WTC11 (cell line): ENCODE results near the gene STX5. TPM values are rescaled to one million over a fixed set of nuclear protein-coding genes. Genes with fewer than 3 reads are reported as not detected.
A peak's percentile ranks its signal among the peaks of the same experiment; 100 is the strongest.

ENCODE experiments used
- ATAC-seq: fragments of 200-7000 bp; cut with Tn5 transposase; 2 replicates; pipeline ENCODE4 v1.10.0; 2021; ENCODE audit warnings: mild to moderate bottlenecking, moderate library complexity
- CTCF ChIA-PET: fragments of 300-600 bp; sonication (Branson Sonifier 250); formaldehyde crosslinking; loops from one replicate; lab custom pipeline; 2021; ENCODE audit warnings: antibody characterized with exemption; lab: Charles Lee
- POLR2A ChIA-PET: fragments of 350-600 bp; sonication (Branson Sonifier 250); formaldehyde crosslinking; loops from one replicate; lab custom pipeline; 2021; ENCODE audit warnings: antibody characterized with exemption; lab: Charles Lee
- DNase-seq: peaks from one replicate; pipeline ENCODE4 v3.0.0; 2021; ENCODE audit warnings: low spot score
- H3K27ac Mint-ChIP-seq: 2 replicates; pipeline ENCODE4 v1.8.0; 2021; ENCODE audit warnings: mixed read lengths
- H3K27me3 Mint-ChIP-seq: 2 replicates; pipeline ENCODE4 v1.8.0; 2021; ENCODE audit warnings: low read depth, mild to moderate bottlenecking, moderate library complexity, mixed read lengths
- H3K36me3 Mint-ChIP-seq: 2 replicates; pipeline ENCODE4 v1.8.0; 2021; ENCODE audit warnings: mixed read lengths
- H3K4me1 Mint-ChIP-seq: 2 replicates; pipeline ENCODE4 v1.8.0; 2022; ENCODE audit warnings: mixed read lengths
- H3K4me3 Mint-ChIP-seq: 2 replicates; pipeline ENCODE4 v1.8.0; 2021; ENCODE audit warnings: mild to moderate bottlenecking, moderate library complexity, mixed read lengths
- H3K9me3 Mint-ChIP-seq: 2 replicates; pipeline ENCODE4 v1.8.0; 2021; ENCODE audit warnings: mixed read lengths
- AFF4 ChIP-seq: sonication (generic); formaldehyde crosslinking; IDR thresholded peaks from 2 replicates; pipeline ENCODE4 v1.8.1; 2023; ENCODE audit warnings: mild to moderate bottlenecking, missing genetic modification reagents, borderline replicate concordance
- ATF2 ChIP-seq: sonication (generic); formaldehyde crosslinking; IDR thresholded peaks from 2 replicates; pipeline ENCODE4 v1.8.1; 2022; ENCODE audit warnings: low read depth, missing genetic modification reagents, borderline replicate concordance
- CREB1 ChIP-seq: sonication (generic); formaldehyde crosslinking; IDR thresholded peaks from 2 replicates; pipeline ENCODE4 v1.8.0; 2023; ENCODE audit warnings: mild to moderate bottlenecking, missing genetic modification reagents
- E2F1 ChIP-seq: sonication (generic); formaldehyde crosslinking; IDR thresholded peaks from 2 replicates; pipeline ENCODE4 v1.8.0; 2022; ENCODE audit warnings: mild to moderate bottlenecking, missing genetic modification reagents
- GRHL2 ChIP-seq: fragments of 250-450 bp; sonication (Bioruptor Pico); IDR thresholded peaks from 2 replicates; pipeline ENCODE4 v1.8.0; 2022; ENCODE audit warnings: mild to moderate bottlenecking, moderate library complexity; ENCODE audit not compliant: insufficient replicate concordance, severe bottlenecking
- IRF2 ChIP-seq: sonication (generic); formaldehyde crosslinking; IDR thresholded peaks from 2 replicates; pipeline ENCODE4 v1.8.0; 2022; ENCODE audit warnings: low read depth, missing genetic modification reagents, borderline replicate concordance
- MLX ChIP-seq: sonication (generic); formaldehyde crosslinking; IDR thresholded peaks from 2 replicates; pipeline ENCODE4 v1.8.1; 2023; ENCODE audit warnings: mild to moderate bottlenecking, missing genetic modification reagents, moderate library complexity
- PRDM15 ChIP-seq: sonication (generic); formaldehyde crosslinking; IDR thresholded peaks from 2 replicates; pipeline ENCODE4 v1.8.0; 2022; ENCODE audit warnings: missing genetic modification reagents
- PREB ChIP-seq: sonication (generic); formaldehyde crosslinking; IDR thresholded peaks from 2 replicates; pipeline ENCODE4 v1.8.1; 2022; ENCODE audit warnings: mild to moderate bottlenecking, missing genetic modification reagents, moderate library complexity, borderline replicate concordance
- SP1 ChIP-seq: sonication (generic); formaldehyde crosslinking; conservative IDR thresholded peaks from 2 replicates; pipeline ENCODE4 v1.8.1; 2022; ENCODE audit warnings: missing genetic modification reagents
- TCF7 ChIP-seq: sonication (generic); formaldehyde crosslinking; IDR thresholded peaks from 2 replicates; pipeline ENCODE4 v1.8.0; 2022; ENCODE audit warnings: mild to moderate bottlenecking, low read depth, missing genetic modification reagents, moderate library complexity
- TP53 ChIP-seq: sonication (generic); formaldehyde crosslinking; IDR thresholded peaks from 2 replicates; pipeline ENCODE4 v1.8.1; 2023; ENCODE audit warnings: mild to moderate bottlenecking, missing genetic modification reagents
- USF1 ChIP-seq: sonication (generic); formaldehyde crosslinking; IDR thresholded peaks from 2 replicates; pipeline ENCODE4 v1.8.0; 2022; ENCODE audit warnings: mild to moderate bottlenecking, missing genetic modification reagents
- ZMAT4 ChIP-seq: fragments of 250-450 bp; sonication (Bioruptor Pico); IDR thresholded peaks from 2 replicates; pipeline ENCODE4 v1.9.0; 2021; ENCODE audit warnings: mild to moderate bottlenecking
- ZNF121 ChIP-seq: sonication (generic); formaldehyde crosslinking; IDR thresholded peaks from 2 replicates; pipeline ENCODE4 v1.8.0; 2023; ENCODE audit warnings: missing genetic modification reagents
- ZNF138 ChIP-seq: sonication (generic); formaldehyde crosslinking; conservative IDR thresholded peaks from 2 replicates; pipeline ENCODE4 v1.8.1; 2022; ENCODE audit warnings: mild to moderate bottlenecking, moderate library complexity, missing genetic modification reagents
- ZNF219 ChIP-seq: sonication (generic); formaldehyde crosslinking; IDR thresholded peaks from 2 replicates; pipeline ENCODE4 v1.8.0; 2023; ENCODE audit warnings: missing genetic modification reagents, mild to moderate bottlenecking, borderline replicate concordance
- ZNF263 ChIP-seq: sonication (generic); formaldehyde crosslinking; IDR thresholded peaks from 2 replicates; pipeline ENCODE4 v1.8.1; 2022; ENCODE audit warnings: low read depth, mild to moderate bottlenecking, moderate library complexity, missing genetic modification reagents
- total RNA-seq: library from RNA; stranded (reverse); gene quantifications from 3 replicates; pipeline ENCODE4 v1.2.3, GENCODE V29; 2021

The STX5 gene
- total RNA-seq, 1 experiment from 2014 or later = 30.2 TPM

GRCh38 chr11:62858201-62858600 is 26.4 kb upstream of the STX5 start (continued):
- no peak for TF ChIP-seq PREB
- TF ChIP-seq ZMAT4 (CRISPR knock-in tag) = no peak
- no peak for TF ChIP-seq PRDM15 (CRISPR knock-in tag)
- TF ChIP-seq ZNF138 (CRISPR knock-in tag) = no peak
- no peak for TF ChIP-seq ATF2
- no peak for TF ChIP-seq TP53 (CRISPR knock-in tag)
- no peak for TF ChIP-seq ZNF121

GRCh38 chr11:62857541-62857982 is 25.7 kb upstream of the STX5 start:
- ChIA-PET POLR2A (interaction anchor here (0.6 to 3.8 kb wide), 7 partner anchors 17 to 1530 kb away, joined by 3 to 69 read pairs (median 4); partner anchors contain the start of genes SLC3A2 and WDR74), CTCF (interaction anchor here (0.6 to 1.4 kb wide), 5 partner anchors 24 to 246 kb away, joined by 3 to 6 read pairs (median 4); partner anchors contain the start of gene SLC3A2)
- DNase-seq (no peak), ATAC-seq (no peak)
- Mint-ChIP-seq H3K27ac (peak overlapping the region; percentile 92), H3K4me1 (peaks cover 65% of the 10 kb centered on the region), H3K36me3 (peaks cover 47% of the 10 kb centered on the region), H3K4me3 (peak overlapping the region; percentile 99), H3K9me3 (no peaks in the 10 kb centered on the region), H3K27me3 (0 out of 2 replicates have a peak, but pooled peaks cover 4% of the 10 kb centered on the region)
- TF ChIP-seq ZNF263 (CRISPR knock-in tag) (no peak), MLX (CRISPR knock-in tag) (no peak), TCF7 (no peak), IRF2 (CRISPR knock-in tag) (no peak), ZNF219 (CRISPR knock-in tag) (no peak), SP1 (CRISPR knock-in tag) (no peak), CREB1 (CRISPR knock-in tag) (no peak), GRHL2 (CRISPR knock-in tag) (no peak)

- CTCF ChIA-PET = interaction anchor here (0.7 to 1.6 kb wide), 5 partner anchors 15 to 69 kb away, joined by 3 to 11 read pairs (median 4); partner anchors contain the start of genes STX5, TEX54 and TMEM179B
- peak overlapping the region; percentile 99 for H3K27ac Mint-ChIP-seq
- no peak for ATAC-seq
- peak; percentile 10; the same call in 1 of the 2 replicates for TF ChIP-seq E2F1 (CRISPR knock-in tag)
- no peak for TF ChIP-seq AFF4
- TF ChIP-seq USF1 (CRISPR knock-in tag) = peak; percentile 1; the same call in 1 of the 2 replicates
These were observed 24.6 kb upstream of the STX5 start for GRCh38 chr11:62856333-62856895.

More at GRCh38 chr11:62856333-62856895, 24.6 kb upstream of the STX5 start:
- POLR2A ChIA-PET = interaction anchor here (0.6 to 3.9 kb wide), 15 partner anchors 16 to 1384 kb away, joined by 3 to 69 read pairs (median 5); partner anchors contain the start of genes CSKMT, LBHD1, SLC3A2 and STX5
- no peak for DNase-seq
- H3K4me1 Mint-ChIP-seq = peaks cover 67% of the 10 kb centered on the region
- H3K4me3 Mint-ChIP-seq = peak overlapping the region; percentile 99
- H3K27me3 Mint-ChIP-seq = 0 out of 2 replicates have a peak, but pooled peaks cover 4% of the 10 kb centered on the region
- H3K9me3 Mint-ChIP-seq = no peaks in the 10 kb centered on the region
- H3K36me3 Mint-ChIP-seq = peaks cover 57% of the 10 kb centered on the region
